Measurements from ENCODE around the gene ADORA1.

DNA sequence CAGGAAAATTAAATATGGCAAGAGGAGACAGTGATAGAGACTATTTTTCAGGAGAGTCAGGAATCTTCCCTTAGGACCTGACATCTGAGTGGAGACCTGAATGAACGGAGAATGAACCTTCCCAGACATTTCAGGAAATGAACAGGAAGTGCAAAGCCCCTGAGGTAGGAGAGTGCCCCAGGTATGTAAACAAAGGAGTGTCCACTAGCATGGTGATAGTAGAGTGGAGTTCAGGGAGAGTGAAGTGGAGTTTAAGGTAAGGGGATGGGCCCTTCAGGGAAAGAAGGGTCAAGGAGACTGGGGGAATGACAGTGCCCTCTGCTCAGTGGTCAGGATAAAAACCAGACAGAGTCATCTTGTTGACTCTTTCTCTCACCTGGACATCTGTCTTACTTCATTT is 28.8 kb downstream of the ADORA1 start:
- TF ChIP-seq, protein P1, sequence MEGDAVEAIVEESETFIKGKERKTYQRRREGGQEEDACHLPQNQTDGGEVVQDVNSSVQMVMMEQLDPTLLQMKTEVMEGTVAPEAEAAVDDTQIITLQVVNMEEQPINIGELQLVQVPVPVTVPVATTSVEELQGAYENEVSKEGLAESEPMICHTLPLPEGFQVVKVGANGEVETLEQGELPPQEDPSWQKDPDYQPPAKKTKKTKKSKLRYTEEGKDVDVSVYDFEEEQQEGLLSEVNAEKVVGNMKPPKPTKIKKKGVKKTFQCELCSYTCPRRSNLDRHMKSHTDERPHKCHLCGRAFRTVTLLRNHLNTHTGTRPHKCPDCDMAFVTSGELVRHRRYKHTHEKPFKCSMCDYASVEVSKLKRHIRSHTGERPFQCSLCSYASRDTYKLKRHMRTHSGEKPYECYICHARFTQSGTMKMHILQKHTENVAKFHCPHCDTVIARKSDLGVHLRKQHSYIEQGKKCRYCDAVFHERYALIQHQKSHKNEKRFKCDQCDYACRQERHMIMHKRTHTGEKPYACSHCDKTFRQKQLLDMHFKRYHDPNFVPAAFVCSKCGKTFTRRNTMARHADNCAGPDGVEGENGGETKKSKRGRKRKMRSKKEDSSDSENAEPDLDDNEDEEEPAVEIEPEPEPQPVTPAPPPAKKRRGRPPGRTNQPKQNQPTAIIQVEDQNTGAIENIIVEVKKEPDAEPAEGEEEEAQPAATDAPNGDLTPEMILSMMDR (IDR thresholded peaks at IDR 0.05): no peak
- no peak for TF ChIP-seq POLR2A (IDR thresholded peaks at IDR 0.05)

Measured in heart left ventricle (tissue), 13 donors.